NT2/D1 (cell line): ENCODE data around the gene SLCO1C1.
A peak's percentile ranks its signal among the peaks of the same experiment; 100 is the strongest.
"Not testable (repeated sequence)": the region's sequence is repeated elsewhere in the genome, so short reads cannot be mapped to it uniquely, and the experiment has no call there.

Experiments
- DNase-seq: peaks from one replicate; pipeline ENCODE4 v3.0.0-alpha.2; 2011; ENCODE audit warnings: low read depth, low spot score
- H3K27me3 ChIP-seq: 2 replicates; pipeline ENCODE4 v1.6.0; 2011; ENCODE audit warnings: mild to moderate bottlenecking; ENCODE audit not compliant: insufficient read length, insufficient read depth
- H3K36me3 ChIP-seq: 2 replicates; pipeline ENCODE4 v1.6.1; 2011; ENCODE audit warnings: mild to moderate bottlenecking, low read length, mixed read lengths; ENCODE audit not compliant: insufficient read depth, insufficient read length
- H3K4me1 ChIP-seq: 2 replicates; pipeline ENCODE4 v1.5.1; 2011; ENCODE audit not compliant: insufficient read depth, insufficient read length
- H3K4me3 ChIP-seq: 2 replicates; pipeline ENCODE4 v1.5.1; 2011; ENCODE audit warnings: low read depth; ENCODE audit not compliant: insufficient read length
- H3K9ac ChIP-seq: 2 replicates; pipeline ENCODE4 v1.6.0; 2011; ENCODE audit warnings: low read depth; ENCODE audit not compliant: insufficient read length
- H3K9me3 ChIP-seq: 2 replicates; pipeline ENCODE4 v1.5.1; 2011; ENCODE audit warnings: mild to moderate bottlenecking, low read length; ENCODE audit not compliant: insufficient read depth
- SUZ12 ChIP-seq: IDR thresholded peaks from 2 replicates; pipeline ENCODE4 v1.6.1; 2011; ENCODE audit not compliant: insufficient read length, insufficient read depth; ENCODE audit errors: extremely low read depth
- YY1 ChIP-seq: IDR thresholded peaks from 2 replicates; pipeline ENCODE4 v1.6.1; 2011; ENCODE audit not compliant: insufficient read length, insufficient read depth
- ZNF274 ChIP-seq: IDR thresholded peaks from 2 replicates; pipeline ENCODE4 v1.6.1; 2011; ENCODE audit warnings: mild to moderate bottlenecking, low read depth, low read length

SLCO1C1 gene

DNA sequence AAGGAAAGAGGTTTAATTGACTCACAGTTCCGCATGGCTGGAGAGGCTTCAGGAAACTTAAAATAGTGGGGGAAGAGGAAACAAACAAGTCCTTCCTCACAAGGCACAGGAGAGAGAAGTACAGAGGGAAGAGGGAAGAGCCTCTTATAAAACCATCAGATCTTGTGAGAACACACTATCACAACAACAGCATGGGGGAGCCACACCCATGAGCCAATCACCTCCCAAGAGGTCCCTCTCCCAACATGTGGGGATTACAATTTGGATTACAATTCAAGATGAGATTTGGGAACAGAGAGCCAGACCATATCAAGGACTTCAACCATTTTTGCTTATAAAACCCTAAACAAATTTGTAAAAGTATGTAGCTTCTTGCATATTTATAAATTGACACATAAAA, 45.8 kb downstream of the SLCO1C1 start:
- H3K27me3 ChIP-seq = no peaks in the 10 kb centered on the region
- TF ChIP-seq ZNF274 = no peak
- no peak for TF ChIP-seq SUZ12
- TF ChIP-seq YY1 = no peak
- H3K9me3 ChIP-seq = no peaks in the 10 kb centered on the region
- DNase-seq = no peak
- H3K36me3 ChIP-seq = no peaks in the 10 kb centered on the region
- no peaks in the 10 kb centered on the region for H3K4me1 ChIP-seq
- H3K4me3 ChIP-seq = no peak overlapping the region
- no peak overlapping the region for H3K9ac ChIP-seq

GRCh38 chr12:20748198-20748597, 53.1 kb downstream of the SLCO1C1 start:
- Histone ChIP-seq H3K4me3 (no peak overlapping the region), H3K9ac (no peak overlapping the region), H3K9me3 (no peaks in the 10 kb centered on the region), H3K36me3 (no peaks in the 10 kb centered on the region), H3K27me3 (no peaks in the 10 kb centered on the region), H3K4me1 (no peaks in the 10 kb centered on the region)
- no peak for TF ChIP-seq SUZ12
- no peak for TF ChIP-seq YY1
- TF ChIP-seq ZNF274 = no peak
- no peak for DNase-seq

DNA sequence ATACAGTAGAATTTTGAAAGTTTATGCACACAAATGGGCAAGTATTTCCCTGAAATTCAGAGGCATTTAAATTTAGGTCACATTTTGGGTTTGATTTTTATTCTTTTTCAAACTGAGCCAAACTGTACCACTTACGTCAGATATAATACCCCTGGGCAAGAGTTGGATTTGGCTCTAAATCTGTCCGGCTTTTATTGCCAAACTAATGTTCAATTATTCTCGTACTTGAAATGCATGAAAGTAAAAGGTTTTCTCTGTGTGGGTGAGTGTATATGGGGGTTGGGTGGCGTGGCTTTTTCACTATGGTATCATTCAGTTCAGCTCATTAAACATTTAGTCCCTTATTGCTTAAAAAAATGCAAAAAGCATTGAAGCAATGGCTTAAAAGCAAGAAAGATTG, 55.9 kb downstream of the SLCO1C1 start:
- Histone ChIP-seq H3K9ac (no peak overlapping the region), H3K4me3 (no peak overlapping the region), H3K4me1 (no peaks in the 10 kb centered on the region), H3K9me3 (no peaks in the 10 kb centered on the region), H3K27me3 (no peaks in the 10 kb centered on the region), H3K36me3 (no peaks in the 10 kb centered on the region)
- TF ChIP-seq ZNF274 (no peak), YY1 (no peak), SUZ12 (no peak)
- no peak for DNase-seq

GRCh38 chr12:20777420-20777819, 82.3 kb downstream of the SLCO1C1 start:
- Histone ChIP-seq H3K9me3 (peaks cover 14% of the 10 kb centered on the region), H3K4me1 (no peaks in the 10 kb centered on the region), H3K4me3 (no peak overlapping the region), H3K9ac (no peak overlapping the region), H3K36me3 (no peaks in the 10 kb centered on the region), H3K27me3 (no peaks in the 10 kb centered on the region)
- TF ChIP-seq ZNF274 = no peak
- no peak for TF ChIP-seq SUZ12
- TF ChIP-seq YY1 = no peak
- no peak for DNase-seq

- Histone ChIP-seq H3K9ac (no peak overlapping the region), H3K4me1 (no peaks in the 10 kb centered on the region), H3K9me3 (peaks cover 16% of the 10 kb centered on the region), H3K36me3 (no peaks in the 10 kb centered on the region), H3K4me3 (no peak overlapping the region), H3K27me3 (no peaks in the 10 kb centered on the region)
- TF ChIP-seq SUZ12 (no peak), ZNF274 (no peak), YY1 (no peak)
- DNase-seq = no peak
Observed at GRCh38 chr12:20778969-20779368, 83.8 kb downstream of the SLCO1C1 start.

DNA sequence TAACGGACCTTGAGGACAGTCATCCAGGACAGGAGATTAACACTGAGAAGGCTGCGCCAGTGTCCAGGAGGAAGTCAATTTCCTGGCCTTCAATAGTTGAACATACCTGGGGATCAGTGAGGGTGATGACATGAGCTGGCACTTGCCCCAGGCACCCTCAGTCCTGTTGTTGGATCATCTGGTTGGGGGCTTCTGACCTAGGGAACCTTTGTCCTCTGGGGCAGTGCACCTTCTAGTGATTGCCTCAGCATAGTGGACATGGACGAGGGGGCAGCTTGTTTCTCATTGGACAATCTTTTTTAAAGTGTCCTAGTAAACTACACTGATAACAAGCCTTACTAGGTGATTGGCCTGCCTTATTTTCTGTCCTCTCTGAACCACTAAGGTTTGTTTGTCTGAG, 84.8 kb downstream of the SLCO1C1 start:
- H3K36me3 ChIP-seq, DNase-seq, H3K9ac ChIP-seq, H3K4me3 ChIP-seq, H3K4me1 ChIP-seq, H3K27me3 ChIP-seq: not testable (repeated sequence)
- H3K9me3 ChIP-seq = peaks cover 16% of the 10 kb centered on the region

GRCh38 chr12:20783796-20784357, 88.7 kb downstream of the SLCO1C1 start:
- not testable (repeated sequence) for DNase-seq

GRCh38 chr12:20792971-20793370, 97.8 kb downstream of the SLCO1C1 start:
- TF ChIP-seq SUZ12 (no peak), YY1 (no peak), ZNF274 (no peak)
- Histone ChIP-seq H3K9ac (no peak overlapping the region), H3K36me3 (no peaks in the 10 kb centered on the region), H3K4me1 (no peaks in the 10 kb centered on the region), H3K27me3 (no peaks in the 10 kb centered on the region), H3K9me3 (peaks cover 18% of the 10 kb centered on the region; the same call in 1 of the 2 replicates), H3K4me3 (no peak overlapping the region)
- peak; percentile 48 for DNase-seq

More at GRCh38 chr12:20783796-20784357, 88.7 kb downstream of the SLCO1C1 start:
- H3K36me3 ChIP-seq, H3K27me3 ChIP-seq, H3K9ac ChIP-seq, H3K4me1 ChIP-seq, H3K4me3 ChIP-seq: not testable (repeated sequence)
- peaks cover 11% of the 10 kb centered on the region; the same call in 1 of the 2 replicates for H3K9me3 ChIP-seq
